Measurements from ENCODE around the gene MAGI1. TPM values are rescaled to one million over a fixed set of nuclear protein-coding genes. Genes with fewer than 3 reads are reported as not detected.

The MAGI1 gene
- total RNA-seq, 2 experiments from 2014 or later, result 0.21 to 0.24 TPM

- Mint-ChIP-seq H3K4me1 (ENCODE audit: low read depth) (no peaks in the 10 kb centered on the region), H3K9me3 (no peaks in the 10 kb centered on the region), H3K4me3 (no peak overlapping the region), H3K27ac (no peak overlapping the region), H3K27me3 (no peaks in the 10 kb centered on the region), H3K36me3 (no peaks in the 10 kb centered on the region)
- ChIA-PET CTCF (no interaction called here), POLR2A (no interaction called here)
- DNase-seq, result no peak
- intact Hi-C loops (cut with micrococcal nuclease), result no loop called here
These were observed 558.7 kb downstream of the MAGI1 start for GRCh38 chr3:65479990-65480389.

GRCh38 chr3:65478551-65479500 is 559.9 kb downstream of the MAGI1 start:
- Mint-ChIP-seq H3K4me1 (ENCODE audit: low read depth) (no peaks in the 10 kb centered on the region), H3K36me3 (no peaks in the 10 kb centered on the region), H3K4me3 (no peak overlapping the region), H3K27me3 (no peaks in the 10 kb centered on the region), H3K27ac (no peak overlapping the region), H3K9me3 (no peaks in the 10 kb centered on the region)
- ChIA-PET CTCF (no interaction called here), POLR2A (interaction anchor here (0.7 kb wide), 1 partner anchor 468 kb away, joined by 3 read pairs; no protein-coding TSS in a partner anchor)
- DNase-seq, result no peak
- intact Hi-C loops (cut with micrococcal nuclease), result no loop called here

GRCh38 chr3:65473736-65474135 is 565.0 kb downstream of the MAGI1 start:
- no peaks in the 10 kb centered on the region for H3K4me1 Mint-ChIP-seq (ENCODE audit: low read depth)

GRCh38 chr3:65472501-65472900 is 566.2 kb downstream of the MAGI1 start:
- H3K4me1 Mint-ChIP-seq (ENCODE audit: low read depth), result no peaks in the 10 kb centered on the region
- peaks cover 2% of the 10 kb centered on the region for H3K9me3 Mint-ChIP-seq
- ChIA-PET CTCF (no interaction called here), POLR2A (no interaction called here)
- intact Hi-C loops (cut with micrococcal nuclease), result no loop called here
- H3K36me3 Mint-ChIP-seq, result no peaks in the 10 kb centered on the region
- no peak overlapping the region for H3K27ac Mint-ChIP-seq
- no peaks in the 10 kb centered on the region for H3K27me3 Mint-ChIP-seq
- H3K4me3 Mint-ChIP-seq, result no peak overlapping the region
- DNase-seq, result no peak

More at GRCh38 chr3:65473736-65474135, 565.0 kb downstream of the MAGI1 start:
- POLR2A ChIA-PET, result no interaction called here
- CTCF ChIA-PET, result no interaction called here
- intact Hi-C loops (cut with micrococcal nuclease), result no loop called here
- Mint-ChIP-seq H3K27me3 (no peaks in the 10 kb centered on the region), H3K9me3 (no peaks in the 10 kb centered on the region), H3K36me3 (no peaks in the 10 kb centered on the region), H3K4me3 (no peak overlapping the region), H3K27ac (no peak overlapping the region)
- no peak for DNase-seq

GRCh38 chr3:65466300-65466988 is 572.3 kb downstream of the MAGI1 start:
- intact Hi-C loops (cut with micrococcal nuclease), result no loop called here
- ChIA-PET POLR2A (no interaction called here), CTCF (no interaction called here)
- Mint-ChIP-seq H3K4me1 (ENCODE audit: low read depth) (no peaks in the 10 kb centered on the region), H3K9me3 (peaks cover 17% of the 10 kb centered on the region), H3K27ac (no peak overlapping the region), H3K27me3 (no peaks in the 10 kb centered on the region), H3K36me3 (no peaks in the 10 kb centered on the region), H3K4me3 (no peak overlapping the region)
- DNase-seq, result no peak

GRCh38 chr3:65449841-65450428 is 588.8 kb downstream of the MAGI1 start:
- Mint-ChIP-seq H3K4me1 (ENCODE audit: low read depth) (no peaks in the 10 kb centered on the region), H3K36me3 (no peaks in the 10 kb centered on the region), H3K4me3 (no peak overlapping the region), H3K27me3 (no peaks in the 10 kb centered on the region), H3K9me3 (peaks cover 4% of the 10 kb centered on the region), H3K27ac (no peak overlapping the region)
- CTCF ChIA-PET, result no interaction called here
- intact Hi-C loops (cut with micrococcal nuclease), result no loop called here
- POLR2A ChIA-PET, result no interaction called here
- DNase-seq, result no peak

GRCh38 chr3:65448120-65448519 is 590.6 kb downstream of the MAGI1 start:
- POLR2A ChIA-PET, result interaction anchor here (0.6 kb wide), 1 partner anchor 47 kb away, joined by 3 read pairs; no protein-coding TSS in a partner anchor
- Mint-ChIP-seq H3K9me3 (peaks cover 4% of the 10 kb centered on the region), H3K4me1 (ENCODE audit: low read depth) (no peaks in the 10 kb centered on the region), H3K4me3 (no peak overlapping the region), H3K27me3 (no peaks in the 10 kb centered on the region), H3K27ac (no peak overlapping the region), H3K36me3 (no peaks in the 10 kb centered on the region)
- intact Hi-C loops (cut with micrococcal nuclease), result no loop called here
- CTCF ChIA-PET, result no interaction called here
- DNase-seq, result no peak

GRCh38 chr3:65445573-65446169 is 593.0 kb downstream of the MAGI1 start:
- peaks cover 4% of the 10 kb centered on the region for H3K9me3 Mint-ChIP-seq
- no peak overlapping the region for H3K27ac Mint-ChIP-seq
- CTCF ChIA-PET, result no interaction called here
- H3K27me3 Mint-ChIP-seq, result no peaks in the 10 kb centered on the region
- no peaks in the 10 kb centered on the region for H3K4me1 Mint-ChIP-seq (ENCODE audit: low read depth)
- no peak for DNase-seq
- POLR2A ChIA-PET, result interaction anchor here (0.5 kb wide), 1 partner anchor 41 kb away, joined by 3 read pairs; no protein-coding TSS in a partner anchor
- H3K4me3 Mint-ChIP-seq, result no peak overlapping the region
- intact Hi-C loops (cut with micrococcal nuclease), result no loop called here
- no peaks in the 10 kb centered on the region for H3K36me3 Mint-ChIP-seq

- Mint-ChIP-seq H3K9me3 (peaks cover 4% of the 10 kb centered on the region), H3K27ac (no peak overlapping the region), H3K27me3 (no peaks in the 10 kb centered on the region), H3K4me1 (ENCODE audit: low read depth) (no peaks in the 10 kb centered on the region), H3K4me3 (no peak overlapping the region), H3K36me3 (no peaks in the 10 kb centered on the region)
- POLR2A ChIA-PET, result no interaction called here
- CTCF ChIA-PET, result no interaction called here
- DNase-seq, result no peak
- intact Hi-C loops (cut with micrococcal nuclease), result no loop called here
These were observed 594.3 kb downstream of the MAGI1 start for GRCh38 chr3:65444447-65444815.

- POLR2A ChIA-PET, result no interaction called here
- Mint-ChIP-seq H3K27ac (no peak overlapping the region), H3K27me3 (no peaks in the 10 kb centered on the region), H3K36me3 (no peaks in the 10 kb centered on the region), H3K9me3 (peaks cover 4% of the 10 kb centered on the region), H3K4me1 (ENCODE audit: low read depth) (no peaks in the 10 kb centered on the region), H3K4me3 (no peak overlapping the region)
- CTCF ChIA-PET, result no interaction called here
- intact Hi-C loops (cut with micrococcal nuclease), result no loop called here
- no peak for DNase-seq
These were observed 594.8 kb downstream of the MAGI1 start for GRCh38 chr3:65443739-65444446.

- DNase-seq, result no peak
These were observed 599.0 kb downstream of the MAGI1 start for GRCh38 chr3:65439641-65440284.

More at GRCh38 chr3:65439641-65440284, 599.0 kb downstream of the MAGI1 start:
- ChIA-PET CTCF (no interaction called here), POLR2A (no interaction called here)
- no peaks in the 10 kb centered on the region for H3K36me3 Mint-ChIP-seq
- intact Hi-C loops (cut with micrococcal nuclease), result loop anchor here (5.0 kb wide), 1 partner anchor 907 kb away; no protein-coding TSS in a partner anchor
- H3K4me1 Mint-ChIP-seq (ENCODE audit: low read depth), result no peaks in the 10 kb centered on the region
- no peaks in the 10 kb centered on the region for H3K27me3 Mint-ChIP-seq
- no peaks in the 10 kb centered on the region for H3K9me3 Mint-ChIP-seq
- no peak overlapping the region for H3K4me3 Mint-ChIP-seq
- no peak overlapping the region for H3K27ac Mint-ChIP-seq

Data from activated CD4-positive, alpha-beta memory T cell treated with anti-CD3 and anti-CD28 coated beads for 36 hours (primary cell).